GM23338 (cell line): Measurements from ENCODE around the gene SPTLC2. TPM values are rescaled to one million over a fixed set of nuclear protein-coding genes. Genes with fewer than 3 reads are reported as not detected.

Experiments used
- ATAC-seq: fragments of 200-7000 bp; cut with Tn5 transposase; 3 replicates; pipeline ENCODE4 v1.9.1; 2020
- DNase-seq: peaks from one replicate; pipeline ENCODE4 v3.0.0-alpha.2; 2015; ENCODE audit warnings: low spot score
- H2AFZ ChIP-seq: fragments of 200-600 bp; sonication (generic); 2 replicates; pipeline ENCODE4 v1.8.0; 2016; ENCODE audit warnings: antibody characterized with exemption, mild to moderate bottlenecking, moderate library complexity
- H3F3A ChIP-seq: fragments of 200-600 bp; sonication (generic); replicated peaks from 2 replicates; pipeline ENCODE4 v1.8.0; 2017; ENCODE audit warnings: antibody characterized with exemption, mixed run types, low read depth
- H3K27ac ChIP-seq: fragments of 200-600 bp; sonication (generic); 2 replicates; pipeline ENCODE4 v1.6.1; 2016; ENCODE audit warnings: low read depth
- H3K27me3 ChIP-seq: fragments of 200-600 bp; sonication (generic); 2 replicates; pipeline ENCODE4 v1.8.0; 2016; ENCODE audit warnings: mild to moderate bottlenecking, mixed run types, moderate library complexity; ENCODE audit not compliant: insufficient read depth
- H3K36me3 ChIP-seq: fragments of 200-600 bp; sonication (generic); 2 replicates; pipeline ENCODE4 v1.8.0; 2016; ENCODE audit warnings: mild to moderate bottlenecking; ENCODE audit not compliant: insufficient read depth
- H3K4me1 ChIP-seq: fragments of 200-600 bp; sonication (generic); 2 replicates; pipeline ENCODE4 v1.8.0; 2016; ENCODE audit warnings: mild to moderate bottlenecking, moderate library complexity; ENCODE audit not compliant: insufficient read depth
- H3K4me2 ChIP-seq: fragments of 200-600 bp; sonication (generic); 2 replicates; pipeline ENCODE4 v1.7.1; 2017; ENCODE audit warnings: mixed run types
- H3K4me3 ChIP-seq: fragments of 200-600 bp; sonication (generic); 2 replicates; pipeline ENCODE4 v1.6.1; 2016; ENCODE audit warnings: mixed run types
- H3K79me2 ChIP-seq: fragments of 200-600 bp; sonication (generic); replicated peaks from 2 replicates; pipeline ENCODE4 v1.8.0; 2017; ENCODE audit warnings: mild to moderate bottlenecking; ENCODE audit not compliant: insufficient read depth
- H3K9me2 ChIP-seq: fragments of 200-600 bp; sonication (generic); 2 replicates; pipeline ENCODE4 v1.8.0; 2017; ENCODE audit not compliant: insufficient read depth
- H4K20me1 ChIP-seq: fragments of 200-600 bp; sonication (generic); replicated peaks from 2 replicates; pipeline ENCODE4 v1.8.0; 2017; ENCODE audit warnings: mild to moderate bottlenecking; ENCODE audit not compliant: insufficient read depth
- H3K27ac Mint-ChIP-seq: 2 replicates; pipeline ENCODE4 v1.8.0; 2020; ENCODE audit warnings: inconsistent platforms, mild to moderate bottlenecking, moderate library complexity, mixed read lengths
- H3K27me3 Mint-ChIP-seq: 3 replicates; pipeline ENCODE4 v1.8.0; 2022; ENCODE audit warnings: low read depth, mild to moderate bottlenecking, moderate library complexity, mixed read lengths, inconsistent platforms; ENCODE audit not compliant: insufficient read depth, poor library complexity
- H3K36me3 Mint-ChIP-seq: 3 replicates; pipeline ENCODE4 v1.8.0; 2021; ENCODE audit warnings: low read depth, mild to moderate bottlenecking, inconsistent platforms, moderate library complexity, mixed read lengths
- H3K4me1 Mint-ChIP-seq: 3 replicates; pipeline ENCODE4 v1.8.0; 2020; ENCODE audit warnings: mild to moderate bottlenecking, inconsistent platforms, mixed read lengths
- H3K4me3 Mint-ChIP-seq: 3 replicates; pipeline ENCODE4 v1.8.0; 2021; ENCODE audit warnings: moderate library complexity, mild to moderate bottlenecking, inconsistent platforms, mixed read lengths
- H3K9me3 Mint-ChIP-seq: 3 replicates; pipeline ENCODE4 v1.8.0; 2020; ENCODE audit warnings: moderate library complexity, mild to moderate bottlenecking, inconsistent platforms, mixed read lengths
- CREB1 ChIP-seq: fragments of 250-450 bp; sonication (Bioruptor Pico); IDR thresholded peaks from 2 replicates; pipeline ENCODE4 v1.5.0; 2020; ENCODE audit warnings: low read depth, mild to moderate bottlenecking, moderate library complexity
- EZH2 ChIP-seq: fragments of 200-600 bp; sonication (generic); IDR thresholded peaks from one replicate; pipeline ENCODE4 v1.8.0; 2017; ENCODE audit warnings: antibody characterized with exemption, mild to moderate bottlenecking, low read depth; ENCODE audit not compliant: unreplicated experiment
- EZH2phosphoT487 ChIP-seq: fragments of 200-600 bp; sonication (generic); IDR thresholded peaks from one replicate; pipeline ENCODE4 v1.8.1; 2018; ENCODE audit warnings: antibody characterized with exemption; ENCODE audit not compliant: unreplicated experiment
- JUNB ChIP-seq: IDR thresholded peaks from one replicate; pipeline ENCODE4 v1.6.1; 2016; ENCODE audit warnings: antibody characterized with exemption; ENCODE audit not compliant: unreplicated experiment
- POLR2AphosphoS5 ChIP-seq: IDR thresholded peaks from 2 replicates; pipeline ENCODE4 v1.6.1; 2016; ENCODE audit warnings: antibody characterized with exemption, low read depth
- STAT1 ChIP-seq: IDR thresholded peaks from one replicate; pipeline ENCODE4 v1.6.1; 2016; ENCODE audit warnings: antibody characterized with exemption; ENCODE audit not compliant: unreplicated experiment
- ZNF114 ChIP-seq: fragments of 250-450 bp; sonication (Bioruptor Pico); IDR thresholded peaks from 2 replicates; pipeline ENCODE4 v1.5.0; 2020; ENCODE audit warnings: mild to moderate bottlenecking, moderate library complexity
- ZNF331 ChIP-seq: fragments of 250-450 bp; sonication (Bioruptor Pico); IDR thresholded peaks from 2 replicates; pipeline ENCODE4 v1.5.0; 2020; ENCODE audit warnings: low read depth, mild to moderate bottlenecking, moderate library complexity
- ZNF462 ChIP-seq: fragments of 250-450 bp; sonication (Bioruptor Pico); IDR thresholded peaks from 2 replicates; pipeline ENCODE4 v1.5.0; 2020; ENCODE audit warnings: mild to moderate bottlenecking, moderate library complexity
- polyA plus RNA-seq: library from polyadenylated mRNA; unstranded; fragments of >200 nt; fragmentation: Nextera tagmentation; extraction: Ambion mirVana; gene quantifications from 2 replicates; pipeline ENCODE4 v1.2.1, GENCODE V29; 2016
- total RNA-seq: library from RNA; depleted of rRNA; stranded (reverse); fragments of >200 nt; shearing (Covaris generic); gene quantifications from 2 replicates; pipeline ENCODE4 v1.2.3, GENCODE V29; 2014
- TF ChIP-seq, protein P1 (sequence below), 2 experiments: fragments of 200-600 bp in 1 of 2; sonication (generic) in 1 of 2; conservative IDR thresholded peaks; 2 replicates each; pipeline versions ENCODE4 v1.5.1 to v1.6.1; 2016 to 2017; ENCODE audit warnings: antibody characterized with exemption in 2 of 2, low read depth in 2 of 2, mild to moderate bottlenecking in 2 of 2, moderate library complexity in 1 of 2
- TF ChIP-seq, protein P2 (sequence below): IDR thresholded peaks from 2 replicates; pipeline ENCODE4 v1.6.1; 2016; ENCODE audit warnings: antibody characterized with exemption
- TF ChIP-seq, protein P3 (sequence below): IDR thresholded peaks from one replicate; pipeline ENCODE4 v1.6.1; 2018; ENCODE audit warnings: antibody characterized with exemption; ENCODE audit not compliant: unreplicated experiment

Gene SPTLC2
- total and polyA plus RNA-seq, 2 experiments from 2014 or later: 22.3 to 38.9 TPM

- TF ChIP-seq POLR2AphosphoS5: no peak
- TF ChIP-seq ZNF462 (CRISPR knock-in tag): no peak
- TF ChIP-seq, protein P1, sequence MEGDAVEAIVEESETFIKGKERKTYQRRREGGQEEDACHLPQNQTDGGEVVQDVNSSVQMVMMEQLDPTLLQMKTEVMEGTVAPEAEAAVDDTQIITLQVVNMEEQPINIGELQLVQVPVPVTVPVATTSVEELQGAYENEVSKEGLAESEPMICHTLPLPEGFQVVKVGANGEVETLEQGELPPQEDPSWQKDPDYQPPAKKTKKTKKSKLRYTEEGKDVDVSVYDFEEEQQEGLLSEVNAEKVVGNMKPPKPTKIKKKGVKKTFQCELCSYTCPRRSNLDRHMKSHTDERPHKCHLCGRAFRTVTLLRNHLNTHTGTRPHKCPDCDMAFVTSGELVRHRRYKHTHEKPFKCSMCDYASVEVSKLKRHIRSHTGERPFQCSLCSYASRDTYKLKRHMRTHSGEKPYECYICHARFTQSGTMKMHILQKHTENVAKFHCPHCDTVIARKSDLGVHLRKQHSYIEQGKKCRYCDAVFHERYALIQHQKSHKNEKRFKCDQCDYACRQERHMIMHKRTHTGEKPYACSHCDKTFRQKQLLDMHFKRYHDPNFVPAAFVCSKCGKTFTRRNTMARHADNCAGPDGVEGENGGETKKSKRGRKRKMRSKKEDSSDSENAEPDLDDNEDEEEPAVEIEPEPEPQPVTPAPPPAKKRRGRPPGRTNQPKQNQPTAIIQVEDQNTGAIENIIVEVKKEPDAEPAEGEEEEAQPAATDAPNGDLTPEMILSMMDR (conservative IDR thresholded peaks at IDR 0.05; ENCODE audit: low read depth in 2 of 2): no peak
- TF ChIP-seq STAT1: no peak
These were observed 6.0 kb upstream of the SPTLC2 start (continued) for GRCh38 chr14:77622366-77622961.

DNA sequence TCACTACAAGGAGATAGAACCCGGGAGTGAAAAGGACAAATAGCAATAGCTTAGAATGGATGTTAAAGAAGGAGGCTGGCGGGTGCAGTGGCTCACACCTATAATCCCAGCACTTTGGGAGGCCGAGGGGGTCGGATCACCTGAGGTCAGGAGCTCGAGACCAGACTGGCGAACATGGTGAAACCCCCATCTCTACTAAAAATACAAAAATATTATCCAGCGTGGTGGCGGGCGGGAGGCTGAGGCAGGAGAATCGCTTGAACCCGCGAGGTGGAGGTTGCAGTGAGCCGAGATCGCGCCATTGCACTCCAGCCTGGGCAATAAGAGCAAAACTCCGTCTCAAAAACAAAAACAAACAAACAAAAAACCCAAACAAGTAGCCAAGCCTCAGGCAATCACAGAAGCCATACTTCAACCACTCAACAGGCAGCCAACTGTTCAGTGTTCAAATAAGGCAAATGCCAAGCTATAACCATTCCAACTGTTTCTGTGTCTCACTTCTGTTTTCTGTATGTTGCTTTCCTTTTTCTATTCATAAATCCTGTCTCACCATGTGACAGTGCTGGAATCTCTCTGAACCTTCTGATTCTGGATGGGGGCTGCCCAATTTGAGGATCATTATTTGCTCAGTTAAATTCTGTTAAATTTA lies 3.9 kb upstream of the SPTLC2 start:
- H3K36me3 ChIP-seq: no peaks in the 10 kb centered on the region
- no peaks in the 10 kb centered on the region for H3K9me3 Mint-ChIP-seq
- no peaks in the 10 kb centered on the region for H3K9me2 ChIP-seq
- no peak for DNase-seq
- H3K79me2 ChIP-seq: peaks cover 6% of the 10 kb centered on the region
- H3K27ac ChIP-seq: no peak overlapping the region
- no peaks in the 10 kb centered on the region; the same call in 2 of the 3 replicates for H3K36me3 Mint-ChIP-seq
- no peak overlapping the region for H3K4me3 Mint-ChIP-seq
- ATAC-seq: no peak
- H3K4me1 ChIP-seq: peaks cover 13% of the 10 kb centered on the region
- peaks cover 2% of the 10 kb centered on the region; the same call in 1 of the 2 replicates for H4K20me1 ChIP-seq
- H3F3A ChIP-seq: no peaks in the 10 kb centered on the region
- no peak overlapping the region for H3K4me2 ChIP-seq
- peak overlapping the region; percentile 74; the same call in 1 of the 2 replicates for H2AFZ ChIP-seq
- peaks cover 16% of the 10 kb centered on the region for H3K4me1 Mint-ChIP-seq
- H3K4me3 ChIP-seq: no peak overlapping the region
- H3K27me3 ChIP-seq: no peaks in the 10 kb centered on the region
- no peak overlapping the region for H3K27ac Mint-ChIP-seq
- H3K27me3 Mint-ChIP-seq: peaks cover 1% of the 10 kb centered on the region
- TF ChIP-seq EZH2 (no peak), ZNF114 (CRISPR knock-in tag) (no peak), CREB1 (no peak), STAT1 (no peak), ZNF331 (CRISPR knock-in tag) (no peak), EZH2phosphoT487 (no peak), JUNB (no peak)
- TF ChIP-seq, protein P2, sequence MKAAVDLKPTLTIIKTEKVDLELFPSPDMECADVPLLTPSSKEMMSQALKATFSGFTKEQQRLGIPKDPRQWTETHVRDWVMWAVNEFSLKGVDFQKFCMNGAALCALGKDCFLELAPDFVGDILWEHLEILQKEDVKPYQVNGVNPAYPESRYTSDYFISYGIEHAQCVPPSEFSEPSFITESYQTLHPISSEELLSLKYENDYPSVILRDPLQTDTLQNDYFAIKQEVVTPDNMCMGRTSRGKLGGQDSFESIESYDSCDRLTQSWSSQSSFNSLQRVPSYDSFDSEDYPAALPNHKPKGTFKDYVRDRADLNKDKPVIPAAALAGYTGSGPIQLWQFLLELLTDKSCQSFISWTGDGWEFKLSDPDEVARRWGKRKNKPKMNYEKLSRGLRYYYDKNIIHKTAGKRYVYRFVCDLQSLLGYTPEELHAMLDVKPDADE: no peak
- TF ChIP-seq, protein P3, sequence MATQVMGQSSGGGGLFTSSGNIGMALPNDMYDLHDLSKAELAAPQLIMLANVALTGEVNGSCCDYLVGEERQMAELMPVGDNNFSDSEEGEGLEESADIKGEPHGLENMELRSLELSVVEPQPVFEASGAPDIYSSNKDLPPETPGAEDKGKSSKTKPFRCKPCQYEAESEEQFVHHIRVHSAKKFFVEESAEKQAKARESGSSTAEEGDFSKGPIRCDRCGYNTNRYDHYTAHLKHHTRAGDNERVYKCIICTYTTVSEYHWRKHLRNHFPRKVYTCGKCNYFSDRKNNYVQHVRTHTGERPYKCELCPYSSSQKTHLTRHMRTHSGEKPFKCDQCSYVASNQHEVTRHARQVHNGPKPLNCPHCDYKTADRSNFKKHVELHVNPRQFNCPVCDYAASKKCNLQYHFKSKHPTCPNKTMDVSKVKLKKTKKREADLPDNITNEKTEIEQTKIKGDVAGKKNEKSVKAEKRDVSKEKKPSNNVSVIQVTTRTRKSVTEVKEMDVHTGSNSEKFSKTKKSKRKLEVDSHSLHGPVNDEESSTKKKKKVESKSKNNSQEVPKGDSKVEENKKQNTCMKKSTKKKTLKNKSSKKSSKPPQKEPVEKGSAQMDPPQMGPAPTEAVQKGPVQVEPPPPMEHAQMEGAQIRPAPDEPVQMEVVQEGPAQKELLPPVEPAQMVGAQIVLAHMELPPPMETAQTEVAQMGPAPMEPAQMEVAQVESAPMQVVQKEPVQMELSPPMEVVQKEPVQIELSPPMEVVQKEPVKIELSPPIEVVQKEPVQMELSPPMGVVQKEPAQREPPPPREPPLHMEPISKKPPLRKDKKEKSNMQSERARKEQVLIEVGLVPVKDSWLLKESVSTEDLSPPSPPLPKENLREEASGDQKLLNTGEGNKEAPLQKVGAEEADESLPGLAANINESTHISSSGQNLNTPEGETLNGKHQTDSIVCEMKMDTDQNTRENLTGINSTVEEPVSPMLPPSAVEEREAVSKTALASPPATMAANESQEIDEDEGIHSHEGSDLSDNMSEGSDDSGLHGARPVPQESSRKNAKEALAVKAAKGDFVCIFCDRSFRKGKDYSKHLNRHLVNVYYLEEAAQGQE: no peak
